ENCODE measurements around the gene ITPR1.

ITPR1 gene

DNA sequence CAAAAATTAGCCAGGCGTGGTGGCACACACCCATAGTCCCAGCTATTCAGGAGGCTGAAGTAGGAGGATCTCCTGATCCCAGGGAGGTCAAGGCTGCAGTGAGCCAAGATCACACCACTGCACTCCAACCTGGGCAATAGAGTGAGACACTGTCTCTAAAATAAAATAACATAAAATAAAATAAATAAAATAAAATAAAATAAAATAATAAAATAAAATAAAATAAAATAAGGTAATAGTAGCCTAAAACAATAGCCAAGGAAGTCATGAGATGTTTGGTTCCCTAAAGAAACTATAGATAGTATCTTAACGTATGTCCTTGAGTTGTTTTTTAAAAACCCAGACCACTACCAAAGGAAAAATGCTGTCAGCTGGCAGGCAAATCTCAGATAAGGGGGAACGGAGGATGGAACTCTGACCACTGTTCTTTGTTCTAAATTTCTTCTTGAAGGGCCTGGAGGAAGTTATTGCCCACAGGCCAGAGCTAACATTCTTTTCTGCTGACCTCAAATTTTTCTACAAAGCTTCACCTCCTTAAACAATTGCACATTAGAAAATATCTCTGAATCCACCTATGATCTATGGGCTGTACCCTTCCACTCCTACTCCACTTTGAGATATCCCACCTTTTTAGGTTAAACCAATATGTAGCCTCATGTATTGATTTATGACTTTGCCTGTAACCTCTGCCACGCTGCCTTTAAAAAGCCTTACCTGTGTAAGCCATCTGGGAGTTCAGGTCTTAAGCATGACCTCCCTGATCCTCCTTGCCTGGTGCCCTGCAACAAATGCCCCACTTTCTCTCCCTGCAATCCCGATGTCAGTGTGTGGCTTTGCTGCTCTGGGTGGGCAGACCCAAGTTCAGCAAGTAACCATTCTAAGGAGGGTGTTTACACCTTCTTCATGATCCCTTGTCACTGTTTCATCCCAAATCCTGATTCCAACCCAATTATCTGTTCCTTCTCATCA is 359.9 kb downstream of the ITPR1 start:
- DNase-seq (ENCODE audit: low read depth, low spot score), result no peak

DNA sequence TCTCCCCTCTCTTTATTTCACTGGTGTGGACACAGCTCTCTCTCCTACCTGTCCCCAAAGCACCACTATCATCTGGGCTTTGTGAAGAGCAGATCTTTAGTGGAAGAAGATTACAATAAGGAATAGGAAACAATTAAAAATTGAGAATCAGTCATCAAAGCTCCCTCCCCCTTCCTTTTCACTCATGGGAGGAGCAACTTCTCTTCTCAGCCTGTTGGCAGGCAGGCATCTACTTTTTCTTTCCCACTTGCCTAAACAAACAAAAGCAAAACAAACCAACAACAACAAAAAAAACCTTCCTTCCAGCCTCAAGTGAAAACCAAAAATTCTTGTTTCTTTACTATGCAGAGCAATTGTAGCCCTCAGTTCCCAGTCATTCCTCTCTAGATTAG is 360.6 kb downstream of the ITPR1 start:
- DNase-seq (ENCODE audit: low read depth, low spot score), result no peak

DNA sequence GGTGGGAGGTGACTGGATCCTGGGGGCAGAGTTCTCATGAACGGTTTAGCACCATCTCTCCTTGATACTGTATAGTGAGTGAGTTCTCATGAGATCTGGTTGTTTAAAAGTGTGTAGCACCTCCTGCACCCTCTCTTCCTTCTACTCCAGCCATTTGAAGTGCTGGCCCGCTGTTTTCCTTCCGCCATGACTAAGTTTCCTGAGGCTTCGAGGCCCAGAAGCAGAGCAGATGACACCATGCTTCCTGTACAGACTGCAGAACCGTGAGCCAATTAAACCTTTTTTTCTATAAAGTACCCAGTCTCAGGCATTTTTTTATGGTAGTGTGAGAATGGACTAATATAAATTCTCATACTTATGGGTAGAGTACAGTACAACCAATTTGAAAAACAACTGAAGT is 362.5 kb downstream of the ITPR1 start:
- DNase-seq (ENCODE audit: low read depth, low spot score), result no peak

DNA sequence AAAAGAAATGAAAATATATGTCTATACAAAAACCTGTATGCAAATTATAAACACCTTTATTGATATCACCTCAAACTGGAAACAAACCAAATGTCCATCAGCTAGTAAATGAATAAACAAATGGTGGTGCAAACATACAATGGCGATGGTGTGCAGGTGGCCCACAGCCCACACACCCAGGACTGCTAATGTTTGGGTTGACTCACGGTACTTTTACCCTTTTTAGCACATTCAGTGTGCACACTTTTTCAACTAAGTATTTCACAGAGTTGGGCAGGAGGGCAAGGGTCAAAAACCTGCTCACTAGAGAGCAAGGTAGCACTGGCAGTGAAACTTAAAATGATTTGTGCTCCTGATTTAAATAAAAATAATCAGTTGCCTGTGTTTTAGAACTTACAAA is 363.0 kb downstream of the ITPR1 start:
- no peak for DNase-seq (ENCODE audit: low read depth, low spot score)

DNA sequence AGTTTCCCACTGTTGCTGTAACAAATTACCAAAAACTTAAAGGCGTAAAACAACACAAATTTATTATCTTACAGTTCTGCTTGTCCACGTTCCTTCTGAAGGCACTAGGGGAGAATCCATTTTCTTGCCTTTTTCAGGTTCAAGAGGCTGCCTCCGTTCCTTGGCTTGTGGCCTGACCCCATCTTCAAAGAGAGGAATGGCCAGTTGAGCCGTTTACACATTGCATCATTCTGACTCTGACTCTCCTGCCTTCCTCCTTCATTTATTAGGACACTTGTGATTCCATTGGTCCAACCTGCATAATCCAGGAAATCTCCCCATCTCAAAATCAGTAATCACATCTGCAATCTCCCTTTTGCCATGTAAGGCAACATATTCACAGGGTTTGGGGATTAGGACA is 363.4 kb downstream of the ITPR1 start:
- DNase-seq (ENCODE audit: low read depth, low spot score), result no peak

DNA sequence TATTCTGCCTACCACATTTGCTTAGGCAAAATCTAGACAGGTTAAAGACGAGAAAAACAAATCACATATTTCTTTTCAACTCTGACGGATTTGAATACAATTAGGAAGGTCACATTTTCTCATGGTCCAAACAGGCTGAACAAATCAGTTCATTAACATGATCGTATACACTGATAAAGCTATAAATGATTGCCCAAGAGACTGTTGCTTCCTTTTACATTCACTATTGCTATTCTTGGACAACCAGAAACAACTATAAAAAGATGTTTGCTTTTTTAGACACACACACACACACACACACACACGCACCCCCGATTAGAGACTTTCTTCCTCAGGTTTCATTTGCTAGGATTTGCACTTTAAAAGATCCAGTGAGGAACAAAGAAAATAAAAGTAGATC is 363.8 kb downstream of the ITPR1 start:
- DNase-seq (ENCODE audit: low read depth, low spot score), result no peak

DNA sequence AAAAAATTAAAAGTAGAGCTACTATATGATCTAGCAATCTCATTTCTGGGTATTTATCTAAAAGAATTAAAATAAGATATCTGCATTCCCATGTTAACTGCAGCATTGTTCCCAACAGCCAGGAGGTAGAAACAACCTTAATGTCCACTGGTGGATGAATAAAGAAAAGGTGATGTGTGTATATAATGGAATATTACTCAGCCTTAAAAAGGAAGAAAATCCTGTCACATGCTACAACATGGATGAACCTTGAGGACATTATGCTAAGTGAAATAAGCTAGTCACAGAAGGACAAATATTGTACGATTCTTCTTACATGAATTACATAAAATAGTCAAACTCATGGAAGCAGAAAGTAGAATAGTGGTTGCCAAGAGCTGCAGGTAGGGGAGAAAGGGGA is 366.6 kb downstream of the ITPR1 start:
- no peak for DNase-seq (ENCODE audit: low read depth, low spot score)

DNA sequence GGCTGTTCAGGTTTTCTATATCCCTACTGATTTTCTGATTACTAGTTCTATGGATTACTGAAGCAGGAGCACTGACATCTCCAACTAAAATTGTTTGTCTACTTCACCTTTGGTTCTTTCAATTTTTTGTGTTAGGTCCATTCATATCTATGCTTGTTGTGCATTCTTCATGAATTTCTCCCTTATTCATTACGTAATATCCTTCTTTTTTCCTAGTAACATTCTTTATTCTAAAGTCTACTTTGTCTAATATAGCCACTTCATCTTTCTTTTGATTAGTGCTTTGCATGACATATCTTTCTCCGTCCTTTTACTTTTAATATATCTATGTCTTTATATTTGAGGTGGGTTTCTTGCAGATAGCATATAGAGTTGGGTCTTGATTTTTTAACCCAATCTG is 369.8 kb downstream of the ITPR1 start:
- DNase-seq (ENCODE audit: low read depth, low spot score), result no peak

DNA sequence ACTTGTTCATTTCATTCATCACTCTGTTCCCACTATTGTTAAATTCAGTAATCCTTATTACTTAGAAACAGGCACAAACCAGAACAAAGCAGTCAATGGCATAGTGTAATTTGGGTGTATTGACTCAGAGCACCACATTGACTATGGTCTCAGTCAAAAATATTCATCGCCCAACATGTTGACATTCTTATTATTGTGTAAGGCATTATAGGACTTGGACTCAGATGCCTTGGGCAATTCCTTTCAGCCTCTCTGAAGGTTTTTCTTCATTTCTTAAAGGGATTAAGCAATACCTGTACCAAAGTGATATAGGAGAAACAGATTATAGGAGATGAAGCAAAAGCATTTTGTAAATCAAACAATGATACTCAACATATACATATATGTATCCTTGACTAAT is 371.4 kb downstream of the ITPR1 start:
- no peak for DNase-seq (ENCODE audit: low read depth, low spot score)

DNA sequence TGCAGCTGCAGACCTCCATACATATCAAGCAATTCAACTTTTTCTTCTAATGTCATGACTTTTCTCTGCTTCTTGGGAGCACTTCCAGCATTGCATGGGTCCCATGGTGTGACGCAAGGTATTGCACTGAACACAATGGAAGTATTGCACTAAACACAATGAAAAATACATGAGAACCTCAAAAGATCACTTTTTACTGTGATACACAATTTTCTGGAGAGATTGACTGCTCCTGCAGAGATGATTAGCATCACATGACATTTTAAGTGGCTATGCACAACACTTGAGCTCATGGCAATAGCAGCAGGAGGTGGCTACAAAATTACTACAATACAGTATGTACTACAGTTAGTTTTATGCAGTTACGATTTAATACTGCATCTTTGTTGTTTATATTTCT is 372.6 kb downstream of the ITPR1 start:
- DNase-seq (ENCODE audit: low read depth, low spot score), result no peak

DNA sequence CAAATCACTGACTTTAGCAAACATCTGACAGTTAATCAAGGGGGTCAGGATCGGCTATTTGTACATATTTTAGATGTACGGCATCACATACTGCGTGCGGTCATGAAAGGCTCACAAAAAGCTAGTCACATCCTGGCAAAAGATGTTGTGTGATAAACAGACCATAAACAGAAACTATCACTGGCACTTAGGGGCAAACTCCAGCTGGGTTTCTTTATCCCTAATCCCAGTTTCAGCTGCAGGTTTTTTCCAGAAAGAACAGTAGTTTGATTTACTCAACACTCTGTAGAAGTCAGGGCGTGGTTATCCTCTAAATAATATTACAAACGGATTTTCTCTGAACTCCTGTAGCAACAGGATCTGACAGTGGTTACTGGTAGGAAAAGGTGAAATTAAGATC is 373.7 kb downstream of the ITPR1 start:
- no peak for DNase-seq (ENCODE audit: low read depth, low spot score)

DNA sequence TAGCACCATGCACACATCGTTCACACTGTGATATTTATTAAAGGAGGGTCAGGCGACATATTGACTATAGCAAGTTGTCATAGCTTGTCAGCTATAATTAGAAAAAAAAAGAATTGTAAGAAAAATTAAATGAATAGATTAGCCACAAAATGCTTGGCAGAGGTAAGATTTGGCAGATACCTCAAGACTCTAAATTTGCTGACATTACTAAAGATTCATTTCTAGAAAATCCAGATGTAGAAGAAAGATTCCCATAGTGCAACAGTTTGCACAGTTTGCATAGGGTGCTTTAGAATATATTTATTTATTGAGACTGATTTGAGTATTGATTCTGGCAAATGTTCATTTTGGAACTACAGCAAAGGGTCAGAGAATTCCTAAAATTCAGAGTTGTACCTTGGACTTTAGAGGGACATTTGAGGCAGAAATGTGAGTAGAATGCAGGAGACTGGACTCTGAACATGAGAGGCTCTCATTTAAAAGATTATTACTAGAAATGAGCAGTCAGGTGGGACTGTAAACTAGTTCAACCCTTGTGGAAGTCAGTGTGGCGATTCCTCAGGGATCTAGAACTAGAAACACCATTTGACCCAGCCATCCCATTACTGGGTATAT is 384.1 kb downstream of the ITPR1 start:
- DNase-seq (ENCODE audit: low read depth, low spot score), result no peak

DNA sequence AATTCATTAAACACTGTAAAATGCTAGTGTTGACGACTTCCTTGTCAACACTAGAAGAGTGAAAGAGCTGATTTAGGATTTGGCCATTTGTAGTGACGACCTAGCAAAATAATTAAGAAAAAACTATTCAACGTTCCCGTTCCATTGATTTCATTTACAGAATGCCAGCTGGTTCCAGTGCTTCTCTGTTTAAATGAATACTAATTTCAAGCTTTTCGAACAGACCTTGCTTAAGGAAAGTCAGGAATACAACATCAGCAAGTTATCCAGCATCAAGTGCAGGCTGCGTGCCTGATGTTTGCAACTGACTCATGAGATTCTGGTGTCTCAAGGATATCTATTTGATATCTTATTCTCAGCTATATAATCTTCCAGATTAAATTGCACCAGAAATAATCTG is 387.7 kb downstream of the ITPR1 start:
- no peak for DNase-seq (ENCODE audit: low read depth, low spot score)

DNA sequence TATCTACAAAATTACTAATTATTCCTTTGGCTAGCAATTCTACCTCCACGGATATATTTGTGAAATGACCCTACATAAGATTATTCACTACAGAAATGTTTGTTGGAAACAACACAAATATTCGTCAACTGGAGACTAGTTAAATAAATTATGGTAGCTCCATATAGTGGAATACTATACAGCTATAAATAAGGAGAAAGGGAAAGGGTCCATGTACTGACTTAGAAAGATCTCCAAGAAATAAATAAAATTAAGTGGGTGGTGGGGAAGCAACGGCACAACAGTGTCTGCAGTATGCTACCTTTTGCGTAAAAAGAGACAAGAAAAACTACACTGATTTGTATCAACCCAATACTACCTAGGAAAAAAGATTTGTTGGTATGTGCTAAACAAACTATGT is 389.4 kb downstream of the ITPR1 start:
- DNase-seq (ENCODE audit: low read depth, low spot score), result no peak

DNA sequence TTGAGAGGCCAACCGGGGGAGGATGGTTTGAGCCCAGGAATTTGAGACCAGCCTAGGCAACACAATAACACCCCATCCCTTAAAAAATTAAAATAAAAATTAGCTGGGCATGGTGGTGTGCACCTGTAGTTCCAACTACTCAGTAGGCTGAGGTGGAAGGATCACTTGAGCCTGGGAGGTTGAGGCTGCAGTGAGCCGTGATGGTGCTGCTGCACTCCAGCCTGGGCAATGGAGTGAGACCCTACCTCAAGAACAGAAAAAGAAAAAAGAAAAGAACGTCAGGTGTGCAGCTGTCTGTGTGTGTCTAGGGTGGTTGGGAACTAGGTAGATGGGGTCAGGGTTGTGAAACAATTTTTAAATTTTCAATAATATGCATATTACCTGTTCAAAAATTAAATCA is 389.9 kb downstream of the ITPR1 start:
- DNase-seq (ENCODE audit: low read depth, low spot score), result no peak

DNA sequence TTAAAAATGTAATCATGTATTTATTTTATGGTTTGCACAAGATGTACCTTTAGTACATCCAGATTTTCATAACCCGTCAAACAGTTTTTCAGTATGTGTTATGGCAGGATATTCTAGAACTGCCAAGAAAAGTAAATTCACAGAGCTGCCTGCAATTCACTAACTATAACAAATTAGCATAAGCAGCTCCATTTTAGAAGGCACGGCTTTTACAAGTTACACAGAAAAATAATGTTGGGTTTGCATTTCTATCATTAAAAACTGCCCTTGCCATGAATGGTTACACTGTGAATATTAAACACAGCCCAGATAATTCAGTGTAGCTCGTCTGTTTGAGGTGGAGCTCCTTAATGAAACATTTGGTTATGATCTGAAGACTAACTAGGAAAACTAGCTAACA is 391.7 kb downstream of the ITPR1 start:
- DNase-seq (ENCODE audit: low read depth, low spot score), result no peak

DNA sequence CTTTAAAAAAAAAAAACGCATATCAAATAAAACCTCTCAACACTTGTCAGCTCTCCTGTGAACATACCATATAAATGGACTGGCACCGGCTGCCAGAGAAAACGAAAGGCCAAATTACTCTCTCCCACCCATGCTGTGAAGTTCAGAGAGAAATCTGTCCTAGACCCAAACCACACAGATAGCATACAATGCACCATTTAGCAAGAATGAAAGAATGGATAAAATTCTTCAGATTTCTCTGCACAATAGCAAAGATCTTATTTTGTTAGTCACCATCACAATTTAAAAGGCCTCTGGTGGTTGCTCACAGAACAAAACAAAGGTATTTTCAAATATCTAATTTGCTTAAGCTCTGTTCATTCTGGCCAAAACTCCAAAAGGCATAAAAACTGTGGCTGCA is 392.2 kb downstream of the ITPR1 start:
- no peak for DNase-seq (ENCODE audit: low read depth, low spot score)

DNA sequence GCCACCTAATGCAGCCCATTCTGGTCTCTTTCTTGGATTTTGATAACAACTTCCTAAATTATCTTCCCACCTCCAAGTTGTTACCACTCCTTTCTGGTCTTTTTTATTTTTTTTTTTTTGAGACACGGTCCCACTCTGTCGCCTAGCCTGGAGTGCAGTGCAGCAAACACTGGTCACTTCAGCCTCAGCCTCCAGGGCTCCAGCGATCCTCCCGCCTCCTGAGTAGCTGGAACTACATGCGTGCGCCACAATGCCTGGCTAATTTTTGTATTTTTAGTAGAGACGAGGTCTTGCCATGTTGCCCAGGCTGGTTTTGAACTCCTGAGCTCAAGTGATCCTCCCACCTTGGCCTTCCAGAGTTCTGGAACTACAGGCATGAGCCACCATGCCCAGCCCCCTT is 393.3 kb downstream of the ITPR1 start:
- no peak for DNase-seq (ENCODE audit: low read depth, low spot score)

DNA sequence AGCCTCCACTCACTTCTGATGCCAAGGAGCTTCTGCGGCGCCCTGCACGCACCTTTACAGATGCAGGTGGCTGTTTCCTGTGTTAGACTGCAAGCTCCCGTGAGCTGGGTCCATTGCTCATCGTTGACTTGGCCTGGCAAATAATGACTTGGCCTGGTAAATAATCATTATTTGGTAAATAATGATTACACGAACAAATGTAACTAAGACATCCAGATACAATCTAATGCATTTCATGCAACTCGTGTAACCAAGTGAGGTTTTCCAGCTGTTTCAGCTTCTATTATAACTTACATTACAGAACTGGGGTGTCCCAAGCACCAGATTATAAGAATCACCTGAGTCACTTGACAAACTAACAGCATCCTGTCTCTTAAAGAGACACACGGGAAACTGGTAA is 394.0 kb downstream of the ITPR1 start:
- no peak for DNase-seq (ENCODE audit: low read depth, low spot score)

DNA sequence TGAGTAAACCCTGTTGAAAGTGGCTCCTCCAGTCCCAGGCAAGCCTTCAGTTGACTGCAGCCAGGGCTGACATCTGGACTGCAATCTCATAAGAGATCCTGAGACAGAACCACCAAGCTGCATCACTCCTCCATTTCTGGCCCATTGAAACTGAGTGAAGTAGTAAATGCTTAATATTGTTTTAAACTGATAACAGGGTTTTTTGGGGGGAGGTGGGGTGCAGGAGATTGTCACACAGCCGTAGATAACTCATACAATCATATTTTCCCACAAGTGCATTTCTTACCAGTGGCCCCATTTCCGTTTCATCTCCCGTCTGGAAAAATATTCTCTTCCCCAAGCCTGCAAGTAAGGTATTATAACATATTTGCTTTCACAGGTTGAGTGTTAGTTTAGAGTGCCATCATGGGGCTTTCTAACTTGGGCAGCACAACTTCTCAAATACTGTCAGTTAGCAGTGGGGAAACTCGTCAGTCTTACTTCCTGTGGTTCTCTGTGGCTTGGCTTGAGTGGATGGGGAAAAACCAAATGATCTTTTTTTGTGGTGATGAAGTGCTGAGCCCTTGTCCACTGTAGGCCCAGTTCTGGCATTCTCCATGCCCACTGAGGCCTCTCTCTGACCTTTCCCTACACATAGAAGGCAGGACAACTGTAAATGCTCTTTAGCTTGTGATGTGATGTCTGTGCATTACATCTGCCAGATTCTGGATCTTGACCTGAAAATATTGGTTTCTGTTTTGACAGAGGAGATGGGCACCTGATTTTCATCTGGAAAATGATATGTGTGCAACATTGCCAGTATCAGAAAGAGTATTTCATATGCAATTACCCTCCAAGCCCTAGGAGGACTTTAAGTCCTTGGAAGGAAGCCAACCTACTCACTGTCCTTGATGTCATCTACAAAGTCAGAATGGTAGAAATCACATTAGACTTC is 396.0 kb downstream of the ITPR1 start:
- no peak for DNase-seq (ENCODE audit: low read depth, low spot score)

DNA sequence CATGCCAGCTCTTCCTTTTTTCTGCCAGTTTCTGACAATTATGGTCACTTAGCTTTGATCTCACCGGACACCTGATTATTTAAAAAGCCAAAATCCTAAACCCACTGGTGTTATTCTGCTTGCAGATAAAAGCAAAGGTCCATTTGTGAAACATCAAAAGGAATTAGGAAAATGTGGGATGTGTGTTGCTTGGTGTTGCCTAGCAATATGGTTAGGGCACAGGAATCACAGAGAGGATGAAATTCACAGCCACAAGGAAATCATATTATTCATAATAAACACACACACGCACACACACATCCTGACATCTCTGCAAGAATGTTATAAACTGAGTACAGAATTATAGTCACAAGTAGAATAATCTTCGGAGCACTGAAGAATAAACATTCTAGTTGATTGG is 396.7 kb downstream of the ITPR1 start:
- no peak for DNase-seq (ENCODE audit: low read depth, low spot score)

DNA sequence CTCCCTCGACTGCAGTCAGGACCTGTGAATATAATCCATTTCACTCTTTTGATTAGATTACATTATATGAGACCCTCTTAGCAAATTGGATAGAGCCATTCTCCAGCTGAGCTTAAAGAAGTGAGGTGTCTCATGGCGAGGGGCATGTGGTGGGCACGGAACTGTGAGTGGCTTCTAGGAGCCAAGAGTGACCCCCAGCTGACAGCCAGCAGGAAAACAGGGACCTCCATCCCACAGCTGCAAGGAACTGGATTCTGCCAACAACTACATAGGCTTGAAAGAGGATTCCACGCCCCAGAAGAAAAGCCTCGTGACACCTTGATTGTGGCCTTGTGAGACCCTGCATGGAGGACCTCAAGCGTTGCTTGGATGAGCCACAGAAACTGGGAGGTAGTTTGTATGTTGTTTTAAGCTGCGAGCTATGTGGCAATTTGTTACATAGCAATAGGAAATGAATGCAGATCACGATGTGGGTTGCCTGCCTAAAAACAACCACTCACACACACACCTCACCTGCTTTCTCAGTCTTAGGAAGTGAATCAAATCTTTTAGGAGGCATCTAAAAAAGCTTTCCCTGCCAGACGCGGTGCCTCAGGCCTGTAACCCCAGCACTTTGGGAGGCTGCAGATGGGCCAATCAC is 401.9 kb downstream of the ITPR1 start:
- DNase-seq (ENCODE audit: low read depth, low spot score), result no peak
